GM18511 (cell line): ENCODE measurements around the gene ZNHIT1.
"Not testable (repeated sequence)": the region's sequence is repeated elsewhere in the genome, so short reads cannot be mapped to it uniquely, and the experiment has no call there.

ENCODE experiments used
- ATAC-seq: cut with Tn5 transposase; IDR thresholded peaks from one replicate; pipeline ENCODE4 v1.9.1; 2021; ENCODE audit warnings: mild to moderate bottlenecking, moderate library complexity; ENCODE audit not compliant: unreplicated experiment

ZNHIT1 gene

DNA sequence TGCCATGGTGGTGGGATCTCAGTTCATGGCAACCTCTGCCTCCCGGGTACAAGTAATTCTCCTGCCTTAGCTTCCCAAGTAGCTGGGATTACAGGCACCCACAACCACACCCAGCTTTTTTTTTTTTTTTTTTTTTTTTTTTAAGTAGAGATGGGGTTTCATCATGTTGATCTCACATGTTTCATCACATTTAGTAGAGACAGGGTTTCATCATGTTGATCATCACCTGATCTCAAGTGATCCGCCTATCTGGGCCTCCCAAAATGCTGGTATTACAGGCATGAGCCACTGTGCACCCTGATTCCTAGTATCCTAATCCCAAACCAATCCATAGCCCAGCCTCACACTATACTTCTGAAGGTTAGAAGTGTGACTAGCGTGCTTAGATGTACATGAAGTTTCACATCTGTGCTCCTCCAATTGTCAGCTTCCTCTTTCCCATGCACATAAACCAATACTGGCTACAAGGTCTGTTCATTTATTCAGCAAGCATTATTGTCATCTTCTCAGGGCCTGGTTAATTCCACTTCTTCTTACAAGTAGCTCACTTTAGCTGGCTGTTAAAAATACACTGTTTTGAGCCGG, 31.0 kb upstream of the ZNHIT1 start:
- ATAC-seq, result no peak

DNA sequence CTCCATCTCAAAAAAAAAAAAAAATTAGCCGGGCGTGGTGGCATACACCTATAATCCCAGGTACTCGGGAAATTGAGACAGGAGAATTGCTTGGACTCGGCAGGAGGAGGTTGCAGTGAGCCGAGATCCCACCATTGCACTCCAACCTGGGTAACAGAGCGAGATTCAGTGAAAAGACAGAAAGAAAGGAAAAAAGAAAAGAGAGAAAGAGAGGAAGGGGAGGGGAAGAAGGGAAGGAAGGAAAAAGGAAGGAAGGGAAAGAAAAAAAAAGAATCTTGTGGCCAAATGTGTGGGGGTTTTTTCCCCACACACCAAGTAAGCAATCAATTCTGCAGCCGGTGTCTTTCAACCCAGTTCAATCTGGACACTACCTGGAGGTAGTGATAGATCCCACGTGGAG, 28.9 kb upstream of the ZNHIT1 start:
- no peak for ATAC-seq

DNA sequence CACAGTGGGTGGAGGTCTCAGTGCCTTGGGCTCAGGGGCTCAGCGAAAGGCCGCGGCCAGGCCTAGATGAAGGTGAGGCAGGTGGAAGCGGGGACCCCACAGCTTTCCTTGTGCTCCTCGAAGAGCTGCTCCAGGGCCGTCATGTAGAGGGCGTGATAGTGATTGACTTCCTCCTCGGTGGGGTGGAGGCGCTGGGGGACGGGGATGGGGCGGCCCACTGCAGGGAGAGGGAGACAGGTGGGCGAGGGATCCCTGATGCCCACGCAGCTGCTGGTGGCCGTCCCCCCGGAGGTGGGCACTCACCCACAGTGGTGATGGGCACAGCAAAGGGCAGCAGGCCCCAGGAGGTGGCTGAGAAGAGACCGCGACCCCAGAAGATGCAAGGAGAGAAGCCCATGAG, 22.1 kb upstream of the ZNHIT1 start:
- no peak for ATAC-seq

DNA sequence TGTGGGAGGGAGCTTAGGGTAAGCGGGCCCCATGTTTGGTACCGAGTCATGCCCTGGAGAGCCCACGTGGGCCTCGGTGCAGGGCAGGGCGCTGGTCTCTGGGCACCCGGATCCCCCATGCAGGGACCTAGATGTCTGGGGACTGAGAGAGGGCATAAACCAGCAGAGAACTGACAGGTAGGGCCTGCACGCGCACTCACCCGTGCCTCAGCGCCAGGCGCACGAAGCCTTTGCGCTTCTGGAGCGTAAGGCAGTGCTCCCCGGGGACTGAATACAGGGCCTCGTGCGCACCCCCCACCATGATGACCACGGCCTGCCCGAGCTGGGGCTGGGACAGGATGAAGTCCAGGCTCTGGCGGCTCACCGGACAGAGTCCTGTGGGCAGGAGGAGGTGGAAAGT, 20.0 kb upstream of the ZNHIT1 start:
- no peak for ATAC-seq

DNA sequence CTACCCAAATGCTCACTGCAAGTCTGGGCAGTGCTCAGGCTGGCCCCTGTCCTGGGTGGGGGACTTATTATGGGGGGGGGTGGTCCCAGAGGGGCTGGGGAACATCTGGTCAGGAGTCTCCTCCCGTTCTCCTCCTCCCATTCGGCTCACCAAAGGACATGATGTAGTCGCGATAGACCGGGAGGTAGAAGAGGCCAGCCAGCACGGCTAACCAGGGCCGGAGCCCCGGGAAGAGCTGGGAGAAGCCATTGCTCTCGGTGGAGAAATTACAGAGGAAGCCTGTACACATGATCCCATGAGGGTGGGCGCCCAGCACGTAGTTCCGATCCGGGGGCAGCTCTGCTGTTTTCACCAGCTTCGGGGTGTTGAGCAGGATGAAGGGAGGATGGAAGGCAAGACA, 19.5 kb upstream of the ZNHIT1 start:
- no peak for ATAC-seq

DNA sequence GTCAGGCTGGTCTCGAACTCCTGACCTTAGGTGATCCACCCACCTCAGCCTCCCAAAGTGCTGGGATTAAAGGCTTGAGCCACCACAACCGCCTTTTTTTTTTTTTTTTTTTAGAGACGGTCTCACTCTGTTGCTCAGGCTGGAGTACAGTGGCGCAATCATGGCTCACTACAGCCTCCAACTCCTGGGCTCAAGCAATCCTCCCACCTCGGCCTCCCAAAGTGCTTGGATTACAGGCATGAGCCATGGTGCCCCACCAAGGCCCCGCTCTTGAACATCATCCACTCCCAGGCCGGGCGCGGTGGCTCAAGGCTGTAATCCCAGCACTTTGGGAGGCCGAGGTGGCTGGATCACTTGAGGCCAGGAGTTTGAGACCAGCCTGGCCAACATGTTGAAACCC, 18.4 kb upstream of the ZNHIT1 start:
- not testable (repeated sequence) for ATAC-seq

DNA sequence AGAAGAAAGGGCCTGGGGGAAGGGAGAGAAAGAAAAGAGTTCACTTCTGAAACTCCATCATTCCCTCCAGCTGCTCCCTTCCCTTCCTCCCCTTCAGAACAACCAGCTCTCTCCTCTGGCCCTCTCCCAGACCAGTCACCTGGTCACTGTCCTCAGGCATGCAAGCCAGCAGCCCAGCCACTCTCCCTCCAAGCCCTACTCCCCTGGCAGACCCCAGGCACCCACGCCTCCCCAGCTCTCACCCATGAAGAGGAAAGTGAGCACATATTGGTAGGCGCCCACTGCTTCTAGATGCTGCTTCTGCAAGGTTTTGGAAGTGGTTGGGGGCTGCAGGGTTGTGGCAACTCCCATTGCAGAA, 17.5 kb upstream of the ZNHIT1 start:
- no peak for ATAC-seq

DNA sequence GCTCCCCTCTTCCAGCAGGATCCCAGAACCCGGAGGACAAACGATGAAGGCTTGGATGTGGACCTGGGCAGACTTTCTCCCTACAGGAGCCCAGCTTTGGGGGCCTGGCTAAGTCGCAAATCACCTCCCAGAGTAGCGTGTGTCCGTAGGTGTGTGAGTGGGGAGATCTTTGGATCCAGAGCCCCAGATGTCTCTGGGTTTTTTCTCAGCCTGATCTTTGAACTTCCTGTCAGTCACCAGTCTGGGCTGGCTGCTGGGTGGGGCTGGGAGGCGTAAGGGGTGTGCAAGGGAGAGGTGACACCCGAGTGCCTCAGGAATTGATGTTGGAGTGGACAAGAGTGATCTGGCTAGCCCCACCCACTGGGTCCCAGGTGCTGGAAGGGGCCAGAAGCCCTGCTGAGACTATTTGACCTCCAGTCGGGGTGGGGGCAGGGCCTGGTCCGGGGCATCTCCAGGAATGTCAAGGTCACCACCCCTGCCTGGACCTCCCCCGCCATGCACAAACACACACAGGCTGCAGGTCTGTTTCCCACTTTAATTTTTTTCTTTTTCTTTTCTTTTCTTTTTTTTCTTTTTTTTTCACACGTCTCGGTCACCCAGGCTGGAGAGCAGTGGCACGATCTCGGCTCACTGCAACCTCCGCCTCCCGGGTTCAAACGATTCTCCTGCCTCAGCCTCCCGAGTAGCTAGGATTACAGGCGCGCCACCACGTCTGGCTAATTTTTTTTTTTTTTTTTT, 16.9 kb upstream of the ZNHIT1 start, which contains the start of gene MOGAT3:
Gene MOGAT3 (minus strand): TSS at position 175 of the 738 bp plus-strand sequence. CDS start 182 bp downstream, outside the sequence.
- no peak for ATAC-seq

DNA sequence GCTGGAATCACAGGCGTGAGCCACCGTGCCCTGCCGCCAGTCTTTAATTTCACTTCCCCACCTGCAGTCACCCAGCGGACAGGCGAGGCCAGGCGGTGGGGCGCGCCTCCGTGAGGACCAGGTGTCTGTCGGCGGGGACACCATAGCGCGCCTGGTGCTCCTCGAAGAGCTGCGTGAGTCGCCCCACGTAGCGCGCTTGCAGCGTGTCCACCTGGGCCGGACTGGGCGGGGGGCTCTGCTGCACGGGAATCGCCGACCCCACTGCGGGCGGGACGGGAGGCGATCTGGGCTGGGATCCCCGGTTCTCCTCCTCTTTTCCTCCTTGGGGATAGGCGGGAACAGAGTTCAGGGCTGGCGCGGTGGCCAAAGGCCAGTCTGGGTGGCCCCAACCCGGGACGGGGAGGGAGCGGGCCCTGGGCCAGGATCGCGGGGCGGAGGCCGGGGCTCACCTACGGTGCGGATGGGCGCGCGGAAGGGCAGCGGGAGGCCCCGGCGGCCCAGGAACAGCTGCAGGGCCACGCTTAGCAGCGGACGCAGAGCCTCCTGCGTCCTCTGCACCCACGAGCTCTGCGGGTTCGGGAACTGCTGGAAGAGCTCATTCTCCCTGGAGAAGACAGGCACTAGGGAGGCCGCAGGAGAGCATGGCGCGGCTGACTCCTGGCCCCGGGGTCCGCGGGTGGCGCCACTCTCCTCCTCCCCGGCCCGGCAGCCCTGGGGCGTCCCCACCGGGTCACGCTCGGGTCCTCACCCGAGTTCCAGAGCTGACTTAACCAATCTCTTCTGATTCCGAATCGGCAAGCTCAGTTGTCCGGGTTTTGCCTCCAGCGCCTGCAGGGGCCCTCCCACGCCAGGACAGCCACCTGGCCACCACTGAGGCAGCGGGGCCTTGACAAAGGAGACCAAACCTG, 16.0 kb upstream of the ZNHIT1 start:
- no peak for ATAC-seq

DNA sequence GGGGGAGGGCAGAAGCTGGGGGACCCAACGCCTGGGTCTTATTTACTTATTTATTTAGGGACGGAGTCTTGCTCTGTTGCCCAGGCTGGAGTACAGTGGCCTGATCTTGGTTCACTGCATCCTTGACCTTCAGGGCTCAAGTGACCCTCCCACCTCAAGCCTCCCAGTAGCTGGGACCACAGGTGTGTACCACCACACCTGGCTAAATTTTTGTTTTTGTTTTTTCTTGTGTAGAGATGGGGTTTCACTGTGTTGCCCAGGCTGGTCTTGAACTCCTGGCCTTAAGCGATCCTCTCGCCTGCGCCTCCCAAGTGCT, 15.4 kb upstream of the ZNHIT1 start:
- no peak for ATAC-seq

DNA sequence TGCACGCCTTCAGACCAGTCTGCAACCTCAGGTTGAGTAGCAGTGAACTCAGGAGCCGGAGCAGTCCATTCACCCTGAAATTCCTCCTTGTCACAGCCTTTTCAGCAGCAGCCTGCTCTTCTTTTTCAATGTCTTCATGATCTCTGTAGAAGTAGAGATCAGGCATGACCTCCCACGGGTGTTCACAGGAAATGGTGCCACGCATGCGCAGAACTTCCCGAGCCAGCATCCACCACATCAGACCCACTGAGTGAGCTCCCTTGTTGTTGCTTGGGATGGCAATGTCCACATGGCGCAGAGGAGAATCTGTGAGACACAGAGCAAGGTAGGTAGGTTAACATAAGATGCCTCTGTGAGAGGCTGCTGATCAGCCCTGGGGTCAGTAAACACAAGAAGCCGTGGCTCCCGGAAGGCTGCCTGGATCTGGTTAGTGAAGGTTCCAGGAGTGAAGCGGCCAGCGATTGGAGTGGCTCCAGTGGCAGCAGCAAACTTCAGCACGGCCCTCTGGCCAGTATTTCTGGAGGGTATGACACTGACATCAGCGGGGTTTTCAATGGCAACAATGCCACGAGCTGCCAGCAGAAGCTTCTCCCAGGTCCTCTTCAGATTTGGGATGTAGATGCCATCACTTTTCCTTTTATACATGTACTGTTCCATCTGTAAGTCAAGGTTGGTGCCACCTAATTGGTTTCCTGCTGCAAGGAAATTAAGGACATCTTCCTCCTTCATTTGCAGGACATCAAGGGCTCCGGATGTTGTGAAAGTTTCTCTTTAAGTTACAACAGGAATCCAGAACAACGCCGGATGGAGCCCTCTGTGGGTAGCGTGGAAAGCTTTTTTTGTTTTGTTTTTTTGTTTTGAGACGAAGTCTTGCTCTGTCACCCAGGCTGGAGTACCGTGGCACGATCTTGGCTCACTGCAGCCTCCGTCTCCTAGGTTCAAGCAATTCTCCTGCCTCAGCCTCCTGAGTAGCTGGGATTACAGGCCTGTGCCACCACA, 13.9 kb upstream of the ZNHIT1 start:
- ATAC-seq, result not testable (repeated sequence)

DNA sequence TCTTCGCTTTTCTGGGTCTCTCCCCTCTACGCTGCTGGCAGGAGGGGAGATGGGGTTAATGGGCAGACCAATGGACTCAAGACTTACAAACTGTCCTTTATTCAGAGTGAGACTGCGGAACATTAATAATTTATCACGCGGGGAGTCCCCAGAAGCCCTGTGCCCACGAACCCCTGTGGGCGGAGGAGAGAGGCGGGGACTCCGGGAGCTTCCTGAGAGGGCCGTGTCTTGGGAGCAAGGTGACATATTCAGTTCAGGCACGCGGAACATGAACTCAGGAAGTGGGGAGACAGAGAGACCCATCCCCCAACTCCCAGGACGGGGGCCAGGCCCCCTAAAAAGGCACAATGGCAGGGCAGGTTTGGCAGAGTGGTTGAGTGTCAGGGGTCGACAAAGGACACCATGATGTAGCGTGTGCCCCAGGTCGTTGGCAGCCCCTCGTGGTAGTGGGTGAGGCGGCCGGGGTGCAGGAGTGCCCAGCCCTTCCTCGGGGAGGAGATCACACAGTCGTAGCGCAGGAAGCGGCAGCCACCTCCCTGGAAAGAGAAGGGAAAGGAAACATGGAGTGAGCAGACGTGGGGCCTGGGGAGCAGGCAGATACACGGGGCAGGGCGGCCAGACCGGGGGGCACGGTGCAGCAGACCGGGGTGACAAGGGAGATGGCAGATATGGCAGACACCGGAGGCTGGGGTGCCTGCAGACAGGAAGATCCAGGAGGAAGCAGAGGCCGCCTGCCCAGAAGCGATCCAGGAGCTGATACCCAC, 11.9 kb upstream of the ZNHIT1 start:
- ATAC-seq, result no peak

DNA sequence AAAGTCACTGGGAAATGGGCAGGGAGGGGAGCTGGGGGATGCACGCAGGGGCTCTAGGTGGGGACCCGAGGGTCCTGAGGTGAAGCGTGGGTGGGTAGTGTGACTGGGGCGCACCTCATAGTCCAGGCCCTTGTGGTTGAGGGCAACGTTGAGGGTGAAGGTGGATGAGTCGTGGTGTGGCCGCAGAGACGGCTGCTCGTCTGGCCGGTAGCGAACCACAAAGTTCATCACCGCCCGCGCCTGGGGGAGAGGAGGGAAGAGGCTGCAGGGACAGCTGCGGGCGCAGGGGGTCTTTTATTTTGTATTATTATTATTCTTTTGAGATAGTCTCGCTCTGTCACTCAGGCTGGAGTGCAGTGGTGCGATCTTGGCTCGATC, 11.3 kb upstream of the ZNHIT1 start:
- ATAC-seq, result no peak

DNA sequence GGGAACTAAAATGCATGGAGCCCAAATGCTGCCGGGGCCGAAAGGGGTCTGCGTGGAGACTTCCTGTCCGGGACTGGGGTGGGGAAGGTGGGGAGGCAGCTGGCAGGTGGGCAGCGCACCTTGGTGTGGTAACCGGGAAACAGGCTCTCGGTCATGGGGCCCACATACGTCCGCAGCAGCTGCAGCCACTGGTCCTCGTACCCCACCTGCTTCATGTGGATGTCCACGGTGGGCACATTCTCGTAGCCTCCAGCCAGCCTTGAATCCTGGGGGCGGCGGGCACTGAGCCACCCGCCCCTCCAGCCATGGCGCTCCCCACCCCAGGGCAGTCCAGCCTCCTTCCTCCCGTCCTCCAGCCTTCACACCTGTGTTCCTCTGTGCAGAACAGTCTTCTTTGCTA, 10.5 kb upstream of the ZNHIT1 start:
- no peak for ATAC-seq

DNA sequence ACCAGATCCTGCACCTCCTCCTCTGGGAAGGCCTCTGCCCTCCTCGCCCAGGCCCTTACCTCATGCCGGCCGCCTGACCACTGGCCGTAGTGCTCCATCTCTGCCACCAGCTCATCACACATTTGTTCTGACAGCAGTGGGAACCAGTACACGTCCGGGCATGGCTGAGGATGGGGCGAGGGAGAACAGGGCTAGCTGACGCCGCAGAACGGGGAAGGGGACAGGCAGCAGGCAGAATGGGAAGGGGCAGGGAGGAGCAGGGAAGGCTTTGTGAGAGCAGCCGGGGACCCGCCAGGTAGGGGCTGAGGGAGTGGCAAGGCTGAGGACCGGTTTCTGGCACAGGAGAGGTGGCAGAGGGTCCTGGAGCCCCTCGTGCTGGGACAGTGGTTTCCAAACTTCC, 9.2 kb upstream of the ZNHIT1 start:
- ATAC-seq, result no peak

DNA sequence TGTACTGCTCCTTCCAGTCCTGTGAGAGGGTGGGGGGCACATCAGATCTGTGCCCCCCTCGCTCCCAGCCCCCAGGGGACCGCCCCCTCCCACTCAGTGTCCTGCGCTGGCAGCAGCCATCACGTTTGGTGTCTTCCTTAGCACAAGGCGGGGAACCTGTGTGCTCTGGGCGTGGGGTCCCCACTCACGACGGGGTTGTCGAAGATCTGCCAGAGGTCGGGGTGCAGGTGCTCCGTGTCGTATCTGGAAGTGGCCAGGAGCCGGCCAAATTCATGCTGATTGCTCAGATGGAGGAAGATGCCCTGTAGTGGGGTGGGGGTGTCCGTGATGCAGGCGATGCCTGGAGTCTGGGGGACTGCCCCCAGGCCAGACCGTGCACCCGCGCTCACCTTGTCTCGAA, 7.8 kb upstream of the ZNHIT1 start:
- ATAC-seq, result no peak

DNA sequence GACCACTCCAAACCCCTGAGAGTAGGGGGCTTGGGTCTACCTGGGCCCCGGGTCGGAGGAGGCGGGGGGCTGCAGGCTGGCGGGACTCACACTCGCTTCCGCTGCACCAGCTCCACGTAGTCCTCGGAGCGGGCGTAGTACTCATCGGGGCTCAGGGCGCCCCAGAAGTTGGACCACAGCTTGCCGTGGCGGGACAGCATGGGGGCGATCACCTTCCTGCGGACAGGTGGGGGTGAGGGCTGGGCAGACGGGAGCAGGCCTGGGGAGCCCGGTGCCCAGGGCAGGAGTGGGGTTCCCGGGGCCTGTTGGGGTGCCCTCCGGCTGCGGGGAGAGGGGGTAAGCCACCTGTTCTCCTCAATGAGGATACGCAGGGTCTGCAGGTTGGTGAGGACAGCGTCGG, 6.5 kb upstream of the ZNHIT1 start:
- ATAC-seq, result no peak

DNA sequence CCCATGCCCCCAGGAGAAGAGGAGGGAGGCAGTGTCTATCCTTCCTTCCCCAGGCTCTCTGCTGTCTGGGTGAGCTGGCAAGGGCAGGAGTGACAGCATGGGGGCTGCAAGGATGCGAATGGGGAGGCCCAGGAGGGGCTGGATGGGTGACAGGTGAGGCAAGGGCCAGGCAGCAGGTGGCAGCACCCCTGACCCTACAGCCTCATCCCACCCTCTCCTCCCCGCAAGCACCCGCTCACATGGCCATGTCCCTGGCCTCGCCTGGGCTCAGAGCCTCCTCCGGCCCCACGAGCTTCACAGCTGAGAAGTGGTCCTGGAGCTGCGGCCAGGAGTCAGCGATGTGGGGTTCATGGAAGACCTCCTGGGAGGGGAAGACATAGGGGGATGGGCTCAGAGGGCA, 6.0 kb upstream of the ZNHIT1 start:
- ATAC-seq, result no peak

DNA sequence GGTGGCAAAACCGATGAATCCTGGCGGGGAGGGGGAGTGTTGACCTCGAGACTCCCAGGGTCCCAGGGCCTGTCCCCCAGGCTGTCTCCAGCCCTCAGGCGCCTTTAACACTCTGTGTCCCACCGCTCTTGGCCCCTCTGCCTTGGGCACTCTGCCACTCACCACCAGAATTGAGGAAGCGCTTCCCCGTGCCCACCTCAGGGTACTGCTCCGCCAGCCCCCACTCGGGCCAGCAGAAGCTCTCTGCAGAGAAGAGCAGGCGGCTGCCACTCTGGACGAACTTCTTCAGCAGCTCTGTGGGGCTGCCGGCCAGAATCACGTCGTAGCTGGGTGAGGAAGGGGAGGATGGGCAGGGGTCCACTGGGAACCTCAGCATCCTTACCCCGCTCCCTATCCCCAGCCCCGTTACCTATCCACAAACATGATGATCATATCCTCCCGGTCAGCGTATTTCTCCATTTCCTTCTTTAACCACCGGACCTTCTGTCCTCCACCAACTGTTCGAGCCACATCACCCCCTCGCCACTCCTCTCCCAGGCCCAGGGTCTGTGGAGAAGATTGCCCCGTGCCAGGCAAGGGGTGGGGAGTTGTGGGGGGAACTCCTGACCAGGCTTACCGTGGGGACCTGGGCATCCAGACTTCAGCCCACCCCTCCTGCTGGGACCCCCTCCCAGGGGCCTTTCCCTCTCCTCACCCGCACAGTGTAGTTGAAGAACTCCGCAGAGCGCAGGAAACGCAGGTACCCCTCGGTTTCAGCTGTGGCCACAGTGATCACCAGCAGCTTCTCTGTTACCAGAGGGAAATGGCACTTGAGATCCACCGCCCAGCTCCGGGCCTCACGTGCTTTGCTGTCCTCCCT, 1.7 kb upstream of the ZNHIT1 start:
- no peak for ATAC-seq
